ENCODE results near the gene RAB34.

The RAB34 gene

DNA sequence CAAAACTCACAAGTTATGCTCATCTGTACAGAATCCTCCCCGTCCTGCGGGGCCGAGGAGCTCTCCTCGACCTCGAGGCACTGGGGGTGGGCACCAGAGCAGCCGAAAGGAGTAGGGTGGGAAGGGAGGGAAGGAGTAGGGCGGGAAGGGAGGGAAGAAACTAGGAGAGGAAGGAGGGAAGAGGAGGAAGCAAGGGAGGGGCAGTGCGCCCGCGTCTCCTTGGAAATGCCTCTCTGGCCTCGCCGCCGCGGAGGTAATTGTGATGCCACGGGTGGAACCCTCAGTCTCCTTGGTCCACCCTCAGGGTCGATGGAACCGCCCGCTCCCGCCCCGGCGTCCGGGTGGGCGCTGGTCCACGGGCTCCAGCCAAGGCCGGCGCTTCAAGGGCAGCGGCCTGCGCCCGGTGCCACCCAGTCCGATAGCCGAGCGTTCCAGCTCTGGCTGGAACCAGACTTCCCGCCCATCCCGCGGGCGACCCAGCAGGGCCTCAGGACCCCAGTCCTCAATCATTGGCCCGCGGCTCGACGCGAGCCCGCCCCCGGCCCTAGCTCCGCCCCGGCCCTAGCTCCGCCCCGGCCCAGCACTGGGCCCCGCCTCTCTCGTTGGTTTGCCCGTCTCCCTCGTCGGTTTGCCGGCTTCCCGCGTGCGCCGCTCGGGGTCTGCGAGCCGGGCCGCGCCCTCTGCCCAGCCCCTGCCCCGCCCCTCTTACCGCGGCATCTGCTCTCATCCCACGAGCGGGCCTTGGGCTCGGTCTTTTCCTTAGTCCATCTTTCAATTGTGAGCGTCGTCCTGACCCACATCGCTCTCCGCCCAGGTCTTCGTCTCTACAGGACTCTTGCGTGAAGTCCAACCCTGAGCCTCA, 6.6 kb downstream of the RAB34 start:
- FAIRE-seq, result no peak

GRCh38 chr17:28707339-28707720, 10.3 kb downstream of the RAB34 start:
- no peak for FAIRE-seq

DNA sequence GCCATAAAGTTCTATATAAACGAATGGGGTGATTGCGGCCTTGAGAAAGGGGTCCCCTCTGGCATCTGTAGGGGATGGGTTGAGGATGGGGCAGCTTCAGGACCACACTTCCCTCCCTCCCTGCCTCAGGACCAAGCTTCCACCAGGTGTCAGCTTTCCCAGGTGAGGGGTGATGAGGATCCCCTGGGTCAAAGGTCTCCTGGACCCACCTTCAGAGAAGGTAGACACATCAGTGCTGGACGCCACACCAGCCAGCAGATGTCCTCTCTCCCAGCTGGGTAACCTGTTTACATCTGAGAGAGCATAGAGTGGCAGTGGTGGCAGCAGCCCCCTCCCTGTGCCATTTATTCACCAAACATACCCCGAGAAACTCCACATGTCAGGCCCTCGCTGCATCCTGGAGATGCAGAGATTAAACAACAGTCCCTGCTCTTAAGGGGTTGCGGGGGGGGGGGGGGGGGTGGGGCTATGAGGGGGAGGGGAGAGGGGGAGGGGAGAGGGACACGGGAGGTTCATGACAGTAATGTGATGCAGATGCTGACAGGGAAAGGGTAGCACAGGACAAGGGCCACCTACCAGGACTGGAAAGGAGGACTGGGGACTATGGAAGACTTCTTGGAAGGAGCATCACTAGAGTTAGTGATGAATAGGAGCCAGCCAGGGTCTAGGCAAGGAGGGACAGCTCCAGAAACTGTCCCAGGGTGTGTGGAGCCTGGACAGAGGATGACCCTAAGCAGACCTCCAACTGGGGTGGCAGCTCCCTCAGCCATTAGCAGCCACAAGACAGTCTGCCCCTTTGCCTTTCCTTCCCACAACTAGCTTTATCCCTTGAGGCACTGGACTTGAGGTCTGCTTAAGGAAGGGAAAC, 11.0 kb downstream of the RAB34 start:
- FAIRE-seq, result no peak

DNA sequence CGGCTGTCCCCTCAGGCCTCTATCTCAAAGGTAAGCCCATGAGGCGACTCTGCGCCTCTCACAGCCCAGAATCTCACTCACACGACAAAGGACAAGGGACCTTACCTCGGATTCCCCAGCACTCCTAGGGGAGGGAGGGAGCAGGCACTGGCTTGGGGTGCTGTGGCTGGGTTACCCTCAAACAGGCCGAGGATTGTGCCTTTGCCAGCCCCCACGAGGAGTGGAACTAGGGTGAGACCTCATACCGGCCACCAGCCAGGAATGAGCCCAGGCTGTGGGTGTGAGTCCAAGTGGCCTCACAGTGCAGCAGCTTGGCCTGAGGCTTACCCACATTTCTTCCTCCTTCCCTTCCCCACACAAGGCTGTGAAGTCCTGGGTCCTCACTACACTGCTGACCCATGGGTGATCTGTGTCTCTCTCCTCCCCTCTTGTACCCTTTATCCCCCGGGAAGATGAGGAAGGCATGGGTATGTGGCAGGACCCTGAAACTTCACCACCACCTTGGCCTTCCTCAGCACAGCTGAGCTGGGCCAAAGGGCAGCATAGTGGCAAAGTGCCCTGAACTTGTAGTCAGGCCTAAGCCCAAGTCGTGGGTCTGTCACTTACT, 11.8 kb downstream of the RAB34 start:
- no peak for FAIRE-seq

- FAIRE-seq, result no peak
These were observed 12.5 kb downstream of the RAB34 start for GRCh38 chr17:28705074-28705659.

DNA sequence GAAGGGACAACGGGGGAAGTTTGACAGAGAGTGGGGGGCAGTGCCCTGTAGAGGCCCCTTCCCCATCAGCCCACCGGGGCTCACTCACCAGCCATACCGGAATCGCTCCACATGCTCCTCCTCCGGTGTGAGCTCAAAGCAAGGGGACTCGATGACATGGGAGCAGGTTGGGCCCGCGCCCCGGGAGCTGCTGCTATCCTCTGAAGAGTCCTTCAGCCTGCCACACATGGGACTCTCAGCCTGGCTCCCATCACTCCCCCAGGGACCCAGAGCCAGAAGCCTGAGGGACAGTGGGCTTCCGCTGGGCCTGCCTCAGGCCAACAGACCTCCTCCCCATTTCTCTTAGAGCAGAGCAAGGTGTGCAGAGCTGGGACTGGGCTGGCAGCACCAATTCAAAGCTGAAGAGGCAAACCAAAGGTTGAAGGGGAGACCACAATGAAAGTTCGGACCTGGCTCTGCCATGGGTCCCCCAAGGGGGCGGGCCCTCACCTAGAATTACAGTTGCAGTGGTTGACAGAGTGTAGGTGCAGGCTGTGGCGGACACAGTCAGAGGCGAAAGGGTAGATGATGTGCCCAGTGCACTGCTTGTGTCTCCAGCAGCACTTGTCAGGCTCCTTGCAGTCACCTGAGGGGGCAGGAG, 13.3 kb downstream of the RAB34 start:
- FAIRE-seq, result no peak

DNA sequence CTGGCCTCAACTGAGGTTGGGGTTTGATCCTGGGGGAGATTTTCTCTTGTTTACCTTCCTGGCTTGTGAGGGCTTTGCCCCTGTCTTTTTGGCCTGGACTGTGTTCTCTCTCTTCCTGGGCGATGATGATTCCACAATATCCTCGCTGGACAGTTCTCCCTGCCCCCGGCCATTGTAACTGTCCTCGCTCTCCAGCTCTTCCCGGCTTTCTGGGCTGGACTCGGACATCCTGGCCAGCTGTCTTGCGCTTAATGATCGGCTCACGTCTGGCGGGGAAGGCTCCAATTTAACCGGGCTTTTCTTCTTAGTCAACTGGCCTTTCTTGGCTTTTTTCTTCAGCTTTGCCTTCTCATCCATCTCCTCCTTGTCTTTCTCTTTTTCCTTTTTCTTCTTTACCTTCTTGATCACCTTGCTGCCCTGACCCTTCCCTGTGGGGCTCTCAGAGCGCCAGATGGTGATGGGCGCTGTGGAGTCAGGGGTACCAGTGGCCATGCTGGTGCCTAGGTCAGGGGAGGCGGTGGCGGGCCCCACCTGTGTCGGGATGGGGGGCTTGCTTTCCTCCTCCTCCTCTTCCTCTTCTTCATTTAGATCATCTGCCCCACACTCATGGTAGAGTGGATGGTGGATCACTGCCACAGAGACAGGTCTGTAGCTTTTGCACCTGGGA, 14.0 kb downstream of the RAB34 start:
- FAIRE-seq, result no peak

GRCh38 chr17:28702752-28703150, 14.9 kb downstream of the RAB34 start:
- FAIRE-seq, result no peak

GRCh38 chr17:28702026-28702751, 15.5 kb downstream of the RAB34 start:
- FAIRE-seq, result no peak

DNA sequence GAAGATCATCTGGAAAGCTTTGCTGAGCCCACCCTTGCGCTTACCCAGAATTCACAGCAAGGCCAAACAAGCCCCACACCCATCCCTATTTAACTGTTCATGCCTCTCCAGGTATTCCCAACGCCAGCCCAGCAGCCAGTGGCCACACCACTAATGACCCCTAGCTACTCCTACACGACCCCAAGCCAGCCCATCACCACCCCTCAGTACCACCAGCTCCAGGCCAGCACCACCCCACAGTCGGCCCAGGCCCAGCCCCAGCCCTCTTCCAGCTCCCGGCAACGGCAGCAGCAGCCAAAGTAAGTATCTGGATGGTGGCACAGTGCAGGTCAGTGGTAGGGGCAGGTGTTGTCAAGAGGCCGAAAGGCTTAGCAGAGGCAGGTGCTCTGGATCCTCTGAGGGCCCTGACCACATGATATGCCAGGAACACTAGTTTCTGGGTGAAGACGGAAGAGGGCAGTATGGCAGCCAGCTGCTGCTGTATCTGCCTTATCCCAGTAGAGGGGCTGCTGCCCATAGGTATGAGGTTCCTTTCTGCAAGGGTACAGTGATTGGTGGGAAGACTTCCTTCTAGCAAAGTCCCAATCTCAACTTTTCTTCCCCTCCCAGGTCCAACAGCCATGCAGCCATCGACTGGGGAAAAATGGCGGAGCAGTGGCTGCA, 16.7 kb downstream of the RAB34 start:
- no peak for FAIRE-seq

GRCh38 chr17:28700278-28700677, 17.4 kb downstream of the RAB34 start:
- FAIRE-seq, result no peak

GRCh38 chr17:28698253-28698941, 19.3 kb downstream of the RAB34 start:
- FAIRE-seq, result no peak

DNA sequence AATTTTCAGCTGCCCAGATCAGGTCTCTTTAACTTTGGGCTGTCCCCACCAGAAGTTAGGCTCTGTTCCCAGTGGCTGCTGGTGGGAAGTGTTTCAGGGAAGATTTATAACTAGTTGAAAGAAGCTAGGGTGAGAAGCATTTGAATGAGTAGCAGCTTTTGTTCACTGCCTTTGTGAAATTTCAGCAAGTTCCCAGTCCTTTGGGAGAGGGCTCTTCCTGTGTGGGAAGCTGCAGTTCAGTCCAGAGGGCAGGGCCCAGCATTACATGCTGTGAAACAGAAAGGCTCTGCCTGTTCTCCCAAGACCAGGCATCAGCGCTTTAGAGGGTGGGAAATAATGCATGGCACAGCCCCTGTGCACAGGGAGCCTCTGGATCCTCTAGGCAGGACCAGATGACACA, 23.8 kb downstream of the RAB34 start:
- no peak for FAIRE-seq

GRCh38 chr17:28689011-28689410, 28.7 kb downstream of the RAB34 start:
- FAIRE-seq, result no peak

GRCh38 chr17:28688481-28688880, 29.2 kb downstream of the RAB34 start:
- no peak for FAIRE-seq

GRCh38 chr17:28686296-28686695, 31.4 kb downstream of the RAB34 start:
- FAIRE-seq, result no peak

- FAIRE-seq, result no peak
These were observed 32.3 kb downstream of the RAB34 start for GRCh38 chr17:28685366-28685765.

DNA sequence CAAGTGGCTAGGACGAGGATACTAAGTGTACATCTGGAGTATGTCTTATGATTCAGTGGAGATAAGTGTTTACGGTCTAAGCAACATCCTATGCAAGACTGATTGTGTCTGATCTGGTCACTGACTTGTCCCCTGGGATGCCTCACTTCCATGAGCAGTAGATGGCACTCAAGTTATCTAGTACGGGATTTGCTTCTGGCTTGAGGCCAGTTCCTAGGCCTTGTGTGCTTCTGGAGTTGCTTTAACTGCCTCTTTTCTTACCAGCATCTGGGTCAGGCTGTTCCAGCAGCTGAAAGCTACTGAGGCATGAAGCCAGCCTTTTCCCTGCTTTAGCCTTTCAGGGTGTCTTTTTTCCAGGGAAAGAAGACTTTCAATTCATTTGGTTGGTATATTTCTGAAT, 32.7 kb downstream of the RAB34 start:
- FAIRE-seq, result no peak

GRCh38 chr17:28682655-28683054, 35.0 kb downstream of the RAB34 start:
- FAIRE-seq, result no peak

GRCh38 chr17:28675980-28676379, 41.7 kb downstream of the RAB34 start:
- FAIRE-seq, result no peak

Data from endometrium (tissue), 2 donors.